HL-60 (cell line): Measurements from ENCODE around the gene DDR2.

Experiments used
- POLR2AphosphoS5 ChIP-seq: IDR thresholded peaks from 2 replicates; pipeline ENCODE4 v1.6.1; 2012; ENCODE audit warnings: low read depth
- REST ChIP-seq: IDR thresholded peaks from 2 replicates; pipeline ENCODE4 v1.6.1; 2012; ENCODE audit warnings: low read depth; ENCODE audit not compliant: insufficient replicate concordance
- TF ChIP-seq, protein P1 (sequence below): IDR thresholded peaks from one replicate; pipeline ENCODE4 v1.5.1; 2011; ENCODE audit warnings: low read length, control low read depth, inconsistent platforms; ENCODE audit not compliant: insufficient read depth

DNA sequence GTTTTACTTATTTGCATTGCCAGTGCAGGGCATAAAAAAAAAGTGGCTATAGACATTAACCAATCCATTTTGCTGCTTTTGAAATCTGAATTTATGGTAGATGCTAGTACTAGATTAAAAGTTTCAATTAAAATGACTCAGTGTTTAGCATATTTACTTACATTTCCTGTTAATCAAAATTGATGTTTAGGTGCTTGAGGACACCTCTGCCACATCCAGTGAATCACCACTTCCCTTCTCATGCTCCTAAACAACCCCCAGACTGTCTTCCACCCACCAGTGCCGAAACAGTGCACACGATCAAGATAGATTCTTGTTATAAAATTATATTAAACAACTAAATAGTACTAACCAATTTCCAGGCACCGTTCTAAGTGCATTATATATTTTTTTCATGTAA is 191.0 kb downstream of the DDR2 start:
- TF ChIP-seq, protein P1, sequence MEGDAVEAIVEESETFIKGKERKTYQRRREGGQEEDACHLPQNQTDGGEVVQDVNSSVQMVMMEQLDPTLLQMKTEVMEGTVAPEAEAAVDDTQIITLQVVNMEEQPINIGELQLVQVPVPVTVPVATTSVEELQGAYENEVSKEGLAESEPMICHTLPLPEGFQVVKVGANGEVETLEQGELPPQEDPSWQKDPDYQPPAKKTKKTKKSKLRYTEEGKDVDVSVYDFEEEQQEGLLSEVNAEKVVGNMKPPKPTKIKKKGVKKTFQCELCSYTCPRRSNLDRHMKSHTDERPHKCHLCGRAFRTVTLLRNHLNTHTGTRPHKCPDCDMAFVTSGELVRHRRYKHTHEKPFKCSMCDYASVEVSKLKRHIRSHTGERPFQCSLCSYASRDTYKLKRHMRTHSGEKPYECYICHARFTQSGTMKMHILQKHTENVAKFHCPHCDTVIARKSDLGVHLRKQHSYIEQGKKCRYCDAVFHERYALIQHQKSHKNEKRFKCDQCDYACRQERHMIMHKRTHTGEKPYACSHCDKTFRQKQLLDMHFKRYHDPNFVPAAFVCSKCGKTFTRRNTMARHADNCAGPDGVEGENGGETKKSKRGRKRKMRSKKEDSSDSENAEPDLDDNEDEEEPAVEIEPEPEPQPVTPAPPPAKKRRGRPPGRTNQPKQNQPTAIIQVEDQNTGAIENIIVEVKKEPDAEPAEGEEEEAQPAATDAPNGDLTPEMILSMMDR = no peak
- no peak for TF ChIP-seq REST
- TF ChIP-seq POLR2AphosphoS5 = no peak
